ENCODE measurements around the gene XXYLT1.
"Not testable (repeated sequence)": the region's sequence is repeated elsewhere in the genome, so short reads cannot be mapped to it uniquely, and the experiment has no call there.

Gene XXYLT1

GRCh38 chr3:195098741-195099525 lies 172.0 kb downstream of the XXYLT1 start:
- no peak for DNase-seq (ENCODE audit: low read depth in 2 of 2)

- DNase-seq (ENCODE audit: low read depth in 2 of 2): no peak
Observed at GRCh38 chr3:195097331-195098255, 173.4 kb downstream of the XXYLT1 start.

- no peak for DNase-seq (ENCODE audit: low read depth in 2 of 2)
Observed at GRCh38 chr3:195096484-195097330, 174.3 kb downstream of the XXYLT1 start.

GRCh38 chr3:195096053-195096452 lies 174.9 kb downstream of the XXYLT1 start:
- DNase-seq (ENCODE audit: low read depth in 2 of 2): no peak

- DNase-seq (ENCODE audit: low read depth in 2 of 2): no peak
Observed at GRCh38 chr3:195095704-195096036, 175.3 kb downstream of the XXYLT1 start.

- no peak for DNase-seq (ENCODE audit: low read depth in 2 of 2)
Observed at GRCh38 chr3:195095035-195095703, 175.8 kb downstream of the XXYLT1 start.

GRCh38 chr3:195094191-195094921 lies 176.6 kb downstream of the XXYLT1 start:
- no peak for DNase-seq (ENCODE audit: low read depth in 2 of 2)

GRCh38 chr3:195093731-195094130 lies 177.2 kb downstream of the XXYLT1 start:
- DNase-seq (ENCODE audit: low read depth in 2 of 2): no peak

GRCh38 chr3:195087840-195088601 lies 182.9 kb downstream of the XXYLT1 start:
- DNase-seq (ENCODE audit: low read depth in 2 of 2): not testable (repeated sequence)

GRCh38 chr3:195087328-195087727 lies 183.6 kb downstream of the XXYLT1 start:
- DNase-seq (ENCODE audit: low read depth in 2 of 2): no peak

- DNase-seq (ENCODE audit: low read depth in 2 of 2): no peak
Observed at GRCh38 chr3:195086885-195087284, 184.1 kb downstream of the XXYLT1 start.

GRCh38 chr3:195086341-195086740 lies 184.6 kb downstream of the XXYLT1 start:
- no peak for DNase-seq (ENCODE audit: low read depth in 2 of 2)

- no peak for DNase-seq (ENCODE audit: low read depth in 2 of 2)
Observed at GRCh38 chr3:195085356-195086130, 185.4 kb downstream of the XXYLT1 start.

- no peak for DNase-seq (ENCODE audit: low read depth in 2 of 2)
Observed at GRCh38 chr3:195084746-195085145, 186.2 kb downstream of the XXYLT1 start.

- no peak for DNase-seq (ENCODE audit: low read depth in 2 of 2)
Observed at GRCh38 chr3:195083659-195084058, 187.3 kb downstream of the XXYLT1 start.

GRCh38 chr3:195082811-195083210 lies 188.1 kb downstream of the XXYLT1 start:
- DNase-seq (ENCODE audit: low read depth in 2 of 2): no peak

- DNase-seq (ENCODE audit: low read depth in 2 of 2): no peak
Observed at GRCh38 chr3:195081242-195081963, 189.6 kb downstream of the XXYLT1 start.

GRCh38 chr3:195080571-195081151 lies 190.3 kb downstream of the XXYLT1 start:
- DNase-seq (ENCODE audit: low read depth in 2 of 2): no peak

Data from stimulated activated CD8-positive, alpha-beta memory T cell treated with anti-CD3 and anti-CD28 coated beads, Interleukin-7, amount 100 ng/mL, for 1 hour (primary cell).